ENCODE measurements around the gene DCXR.
A peak's percentile ranks its signal among the peaks of the same experiment; 100 is the strongest.

Gene DCXR

DNA sequence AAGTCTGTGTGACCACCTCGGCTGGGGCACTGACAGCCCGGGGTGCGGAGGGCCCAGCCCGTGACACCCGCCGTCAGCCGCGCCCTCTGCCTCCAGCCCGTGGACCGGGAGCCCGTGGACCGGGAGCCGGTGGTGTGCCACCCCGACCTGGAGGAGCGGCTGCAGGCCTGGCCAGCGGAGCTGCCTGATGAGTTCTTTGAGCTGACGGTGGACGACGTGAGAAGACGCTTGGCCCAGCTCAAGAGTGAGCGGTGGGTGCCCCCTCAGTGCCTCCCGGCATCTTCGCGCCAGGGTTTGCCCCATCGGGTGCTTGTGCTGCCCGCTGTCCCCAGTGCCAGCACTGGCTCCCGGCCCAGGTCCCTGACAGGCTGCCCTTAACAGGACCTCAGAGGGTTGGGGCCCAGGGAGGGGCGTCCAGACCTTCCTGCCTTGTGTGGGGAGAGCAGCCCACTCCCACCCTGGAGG is 28.5 kb downstream of the DCXR start:
- DNase-seq = no peak

DNA sequence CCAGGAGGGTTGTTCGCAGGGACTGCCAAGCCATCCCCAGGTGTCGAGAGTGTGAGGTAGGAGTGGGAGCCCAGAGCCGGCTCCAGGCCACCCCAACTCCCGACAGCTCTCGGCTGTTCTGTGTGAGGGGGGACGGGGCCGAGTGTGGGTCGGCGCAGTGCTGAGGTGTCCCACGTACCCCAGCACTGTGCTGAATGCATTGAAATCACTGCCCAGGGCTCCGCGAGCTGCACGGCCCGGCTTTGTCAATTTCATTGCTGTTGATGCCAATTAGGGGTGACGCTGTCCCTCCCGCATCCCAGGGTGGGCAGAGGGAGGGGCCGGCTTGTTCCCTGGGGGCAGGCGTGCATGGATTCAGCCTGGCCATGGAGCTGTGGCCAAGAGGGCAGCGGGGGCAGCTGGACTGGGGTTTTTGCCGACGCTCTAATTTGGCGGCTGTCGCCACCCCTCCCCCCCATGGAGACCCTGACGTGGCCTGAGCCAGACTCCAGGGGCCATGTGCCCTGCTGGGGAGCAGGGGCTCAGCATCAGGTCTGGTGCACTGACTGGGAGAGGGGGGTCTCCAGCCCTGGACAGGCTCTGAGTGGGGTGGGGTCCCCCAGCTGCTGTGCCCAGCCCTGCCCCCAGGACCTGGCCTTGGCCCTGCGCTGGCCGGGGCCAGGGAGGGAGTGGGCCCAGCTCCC is 29.1 kb downstream of the DCXR start:
- DNase-seq = no peak

DNA sequence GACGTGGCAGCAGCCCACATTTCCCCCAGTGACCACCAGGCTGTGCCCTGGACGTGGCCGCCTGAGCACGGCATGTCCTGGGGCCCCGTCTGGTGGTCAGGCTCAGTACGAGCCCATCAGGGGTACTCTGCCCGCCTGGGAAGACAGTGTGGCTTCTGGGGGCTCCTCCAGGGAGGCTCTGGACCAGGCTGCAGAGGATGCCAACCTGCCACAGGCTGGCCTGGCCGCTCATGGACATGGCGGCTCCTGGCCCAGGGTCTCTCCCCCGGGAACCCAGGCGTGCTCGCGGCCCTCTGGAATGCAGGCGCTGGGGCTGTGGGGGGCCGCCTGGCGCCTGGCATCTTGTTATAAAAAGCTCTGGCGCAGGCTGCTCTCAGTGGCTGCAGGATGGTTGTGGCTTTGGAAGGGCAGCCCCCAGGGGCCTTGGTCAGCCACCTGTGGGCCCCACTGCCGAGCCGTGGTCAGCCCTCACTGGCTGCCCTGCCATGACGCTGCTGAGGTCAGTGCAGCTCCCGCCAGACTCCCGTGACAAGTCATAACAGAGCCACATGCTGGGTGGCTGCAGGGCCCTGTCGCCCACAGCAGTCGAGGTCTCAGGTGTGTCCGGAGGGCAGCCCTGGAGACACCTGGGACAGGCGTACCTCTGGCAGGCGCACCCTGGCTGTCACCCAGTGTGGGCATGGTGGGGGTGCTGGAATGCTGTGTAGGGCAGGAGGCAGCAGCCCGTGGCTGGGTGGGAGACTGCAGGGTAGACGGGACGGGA is 29.8 kb downstream of the DCXR start:
- no peak for DNase-seq

DNA sequence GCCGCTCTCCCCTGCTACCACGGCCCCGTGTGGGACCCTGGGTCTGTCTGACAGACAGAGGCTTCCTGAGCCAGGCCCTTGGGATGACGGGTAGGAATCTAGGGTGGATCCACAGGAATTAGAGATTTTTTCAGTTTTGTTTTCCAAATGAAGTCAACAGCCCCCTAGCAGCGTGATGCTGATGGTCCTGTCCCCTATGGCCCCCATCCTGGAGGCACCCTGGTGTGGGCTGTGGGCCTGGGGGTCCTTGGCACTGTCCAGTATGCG is 30.3 kb downstream of the DCXR start:
- no peak for DNase-seq

DNA sequence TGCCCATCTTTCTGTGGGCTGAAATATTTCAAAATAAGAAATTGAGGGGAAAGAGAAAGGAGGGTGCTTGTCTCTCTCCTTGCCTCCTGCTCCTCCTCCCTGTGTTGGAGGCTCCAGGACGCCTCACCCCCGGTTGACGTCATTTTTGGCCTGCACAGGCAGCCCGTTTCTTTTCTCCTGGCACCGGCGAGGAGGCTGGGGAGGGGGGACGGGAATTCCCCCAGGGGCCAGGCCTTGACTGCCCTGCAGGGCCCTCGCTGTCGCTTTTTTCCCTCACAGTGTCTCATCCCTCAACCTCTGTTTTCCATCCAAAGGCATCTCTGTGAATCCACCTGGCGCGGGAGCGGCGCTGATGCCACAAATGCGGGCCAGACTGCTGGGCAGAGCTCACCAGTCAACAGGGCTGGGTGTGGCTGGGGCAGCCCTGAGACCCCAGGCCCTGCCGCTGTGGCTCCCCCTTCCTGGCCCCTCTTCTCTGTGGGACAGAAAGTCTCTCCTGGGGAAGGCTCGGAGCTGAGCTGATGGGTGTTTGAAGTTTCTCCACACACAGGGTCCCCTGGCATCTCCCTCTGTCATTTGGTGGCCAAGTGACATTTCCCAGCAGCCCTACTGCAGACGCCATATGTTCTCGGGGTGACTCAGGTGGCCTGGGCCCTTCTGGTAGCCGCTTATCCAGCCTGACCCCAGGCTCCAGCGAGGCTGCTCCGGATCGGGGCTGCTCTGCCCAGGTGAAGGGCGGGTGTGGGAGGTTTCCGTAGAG is 30.8 kb downstream of the DCXR start:
- no peak for DNase-seq

DNA sequence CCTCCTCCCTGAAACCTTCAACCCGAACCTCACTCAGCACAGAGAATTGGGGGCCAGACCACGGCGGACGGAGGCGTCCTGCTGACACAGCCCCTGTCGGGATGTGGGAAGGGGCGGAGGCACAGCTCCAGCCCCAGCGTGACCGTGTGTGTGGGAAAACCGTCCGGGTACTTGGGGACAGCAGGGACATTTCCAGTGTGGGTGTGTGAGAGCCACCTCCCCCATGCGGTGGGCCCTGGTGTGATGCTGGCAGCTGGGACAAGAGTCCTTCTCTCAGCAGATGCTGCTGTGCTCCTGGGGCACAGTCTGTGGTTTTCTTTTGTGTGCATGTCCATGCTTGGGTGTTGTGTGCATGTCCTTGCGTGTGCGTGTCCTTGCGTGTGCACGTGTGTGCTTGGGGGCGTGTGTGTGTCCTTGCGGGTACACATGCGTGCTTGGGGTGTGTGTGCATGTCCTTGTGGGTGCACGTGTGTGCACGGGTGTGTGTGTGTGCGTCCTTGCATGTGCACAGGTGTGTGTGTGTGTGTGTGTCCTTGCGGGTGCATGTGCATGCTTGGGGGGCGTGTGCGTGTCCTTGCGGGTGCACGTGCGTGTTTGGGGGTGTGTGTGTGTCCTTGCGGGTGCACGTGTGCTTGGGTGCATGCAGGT is 31.7 kb downstream of the DCXR start:
- no peak for DNase-seq

DNA sequence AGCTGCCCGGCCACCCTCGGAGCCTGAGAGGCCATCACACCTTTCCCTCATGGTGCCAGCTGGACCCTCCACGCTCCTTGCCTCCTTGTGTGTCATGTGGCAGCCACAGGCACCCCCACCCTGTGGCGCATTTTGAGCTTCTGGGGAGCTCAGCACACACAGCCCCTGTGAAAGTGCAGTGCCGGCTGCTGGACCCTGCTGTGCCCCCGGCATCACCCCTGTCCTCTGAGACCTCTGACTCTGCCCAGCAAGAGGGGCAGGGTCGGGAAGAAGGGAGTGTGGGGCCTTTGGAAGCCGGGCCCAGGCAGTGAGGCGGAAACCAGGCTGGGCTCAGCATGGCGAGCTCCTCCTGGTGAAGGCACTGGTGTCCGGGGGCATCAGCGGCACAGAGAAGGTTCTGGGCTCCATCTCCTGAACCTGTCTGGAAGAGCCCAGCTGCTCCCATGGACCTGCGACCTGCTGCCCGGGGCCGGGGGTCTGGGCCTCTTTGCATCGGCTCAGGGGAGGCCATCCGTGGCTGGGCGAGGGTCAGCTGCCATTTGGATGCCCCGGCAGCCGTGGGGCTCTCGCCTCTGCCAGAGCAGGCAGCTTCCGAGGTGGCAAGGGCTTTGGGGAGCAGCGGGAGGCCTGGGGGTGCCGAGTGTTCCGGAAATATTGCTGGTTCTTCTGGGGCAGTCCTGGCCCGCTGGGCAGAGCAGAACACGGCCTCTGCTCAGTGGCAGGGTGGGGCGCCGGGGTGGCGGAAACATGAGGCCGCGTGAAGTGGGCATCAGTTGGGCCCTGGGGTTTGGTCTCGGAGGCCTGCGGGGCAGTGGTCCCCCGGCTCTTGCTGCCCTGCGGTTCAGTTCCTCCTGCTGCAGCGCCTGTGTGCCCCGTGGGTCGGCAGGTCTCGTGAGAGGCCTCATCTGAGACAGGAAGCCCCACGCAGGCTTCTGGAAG is 32.7 kb downstream of the DCXR start:
- DNase-seq = no peak

DNA sequence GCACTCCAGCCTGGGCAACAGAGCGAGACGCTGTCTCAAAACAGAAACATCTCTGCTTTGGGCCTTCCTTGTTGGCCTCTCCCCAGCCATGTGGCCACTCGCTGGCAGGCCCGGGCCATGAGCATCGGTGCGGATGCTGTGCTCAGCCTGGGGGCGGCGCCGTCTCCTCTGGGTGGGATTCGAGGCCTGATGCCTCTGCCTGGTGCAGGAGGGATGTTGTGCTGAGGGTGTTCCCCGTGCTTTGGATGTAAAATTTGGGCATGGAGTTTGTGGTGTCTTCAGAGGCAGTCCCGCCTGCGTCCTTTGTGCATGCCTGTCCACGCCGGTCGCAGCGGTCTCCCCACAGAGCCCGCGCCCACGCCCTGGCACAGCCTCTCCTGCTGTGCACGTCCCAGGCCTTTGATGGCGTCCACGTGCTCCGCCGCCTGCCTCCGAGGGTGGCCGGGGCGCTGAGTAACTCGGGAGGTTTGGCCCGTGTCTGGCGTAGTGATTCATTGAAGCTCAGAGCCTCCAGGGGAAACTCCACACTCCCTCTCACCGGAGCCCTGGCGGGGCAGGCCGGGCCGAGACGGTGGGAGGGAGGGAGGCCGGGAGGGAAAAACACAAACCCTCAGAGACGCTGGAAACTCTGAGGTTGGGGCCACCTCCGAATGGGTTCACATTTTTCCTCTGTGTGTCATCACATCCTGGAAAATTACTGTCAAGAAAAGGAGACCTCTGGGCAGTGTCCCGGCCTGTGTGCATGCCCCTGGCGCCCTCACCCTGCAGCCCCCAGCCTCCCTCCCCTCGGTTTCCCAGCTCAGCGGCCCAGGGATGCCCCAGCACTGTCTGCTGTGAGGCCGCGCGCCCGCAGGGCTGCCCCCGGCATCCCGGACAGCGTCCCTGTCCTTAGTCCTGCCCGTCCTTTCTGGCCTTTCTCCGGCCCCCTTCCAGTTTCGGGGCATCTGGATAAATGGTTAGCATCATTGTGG is 33.8 kb downstream of the DCXR start:
- DNase-seq = peak in 1 of 2 experiments; percentile 32

DNA sequence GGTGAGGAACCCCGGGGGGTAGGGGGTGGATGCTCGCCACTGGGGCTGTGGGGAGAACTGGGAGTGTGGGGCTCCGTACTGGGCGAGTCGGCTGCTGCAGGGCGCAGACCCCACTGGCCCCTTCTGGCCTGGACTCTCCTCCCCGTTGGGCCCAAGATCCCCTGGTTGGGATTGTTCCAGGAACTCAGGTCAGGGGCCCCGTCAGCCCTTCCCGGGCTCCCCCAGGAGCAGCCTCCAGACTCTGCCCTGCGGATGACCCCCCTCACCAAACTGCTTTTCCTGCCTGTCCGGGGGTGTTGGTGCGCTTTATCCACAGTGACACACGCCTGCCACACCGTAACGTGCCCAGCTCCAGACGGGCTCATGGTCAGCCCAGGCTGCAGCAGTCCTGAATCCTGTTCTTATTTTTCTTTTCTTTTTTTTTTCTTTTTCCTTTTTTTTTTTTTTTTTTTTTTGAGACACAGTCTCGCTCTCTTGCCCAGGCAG is 35.9 kb downstream of the DCXR start:
- DNase-seq = no peak

DNA sequence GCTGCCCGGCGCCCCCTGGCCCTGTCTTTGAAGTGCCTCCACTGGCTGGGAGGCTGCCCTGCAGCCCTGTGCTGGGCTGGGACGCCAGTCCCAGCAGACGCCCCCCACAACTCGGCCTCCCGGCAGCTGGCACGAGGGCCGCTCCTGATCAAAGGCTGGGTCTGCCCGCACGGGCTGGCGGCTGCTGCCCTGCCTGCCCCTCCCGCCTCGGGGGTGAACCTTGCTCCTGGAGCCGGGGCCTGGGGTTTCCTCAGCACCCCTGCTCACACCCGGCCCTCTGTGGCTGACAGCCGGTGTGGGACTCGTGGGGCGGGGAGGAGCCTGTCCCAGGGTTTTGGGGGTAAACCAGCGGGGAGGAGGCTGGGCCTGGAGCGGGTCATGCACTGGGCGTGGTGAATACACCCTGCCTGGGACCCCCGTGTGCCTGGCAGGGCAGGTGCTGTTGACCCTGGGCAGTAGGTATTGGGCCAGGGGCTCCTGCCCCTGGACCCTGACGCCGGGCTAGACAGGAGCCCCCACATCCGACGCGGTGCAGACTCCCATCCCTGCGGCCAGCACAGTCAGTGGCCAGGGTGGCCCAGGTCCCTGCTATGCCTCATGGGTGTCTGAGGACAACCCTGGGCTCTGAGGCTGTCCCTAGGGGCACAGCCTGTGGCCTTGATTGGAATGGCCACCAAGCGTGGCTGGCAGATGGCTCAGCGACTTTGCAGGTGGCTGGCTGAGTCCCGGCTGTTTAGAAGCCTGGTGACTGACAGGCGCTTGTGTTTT is 36.5 kb downstream of the DCXR start:
- DNase-seq = no peak

DNA sequence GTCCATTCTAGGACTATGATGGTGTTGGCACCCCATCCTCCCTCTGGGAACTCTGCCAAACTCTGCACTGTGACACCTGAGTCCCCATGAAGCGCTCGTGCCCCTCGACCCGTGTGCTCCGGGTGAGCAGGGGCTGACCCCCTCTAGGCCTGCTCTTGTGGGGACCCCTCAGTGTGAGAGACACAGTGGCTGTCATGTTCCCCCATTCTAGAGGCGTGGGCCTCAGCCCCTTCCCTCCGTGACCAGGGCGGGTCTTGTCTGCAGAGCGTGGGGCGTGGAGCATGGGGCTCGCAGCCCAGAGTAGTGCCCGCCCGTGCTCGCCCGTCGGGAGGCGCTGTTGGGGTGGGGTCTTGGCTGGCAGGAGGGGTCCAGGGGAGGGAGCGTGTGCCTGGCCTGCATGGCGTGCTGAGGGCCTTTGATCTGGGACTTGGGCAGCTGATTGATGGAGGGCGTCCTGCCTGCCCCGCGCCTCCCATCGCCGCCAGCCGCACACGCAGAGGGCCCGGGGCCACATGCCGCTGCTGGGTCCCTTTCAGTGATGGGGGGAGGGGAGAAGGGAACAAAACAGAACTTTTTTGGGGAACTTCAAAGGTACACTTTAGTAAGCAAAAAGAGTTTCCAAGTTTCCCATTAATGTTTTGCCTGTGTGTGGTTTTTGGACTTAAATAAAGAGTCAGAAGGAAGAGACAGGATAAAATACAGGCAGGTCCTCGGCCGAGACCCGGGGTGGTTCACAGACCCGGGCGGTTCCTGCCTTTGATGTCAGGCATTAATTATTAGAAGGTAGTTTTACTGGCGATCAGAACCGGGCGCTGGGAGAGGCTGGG is 37.3 kb downstream of the DCXR start:
- no peak for DNase-seq

DNA sequence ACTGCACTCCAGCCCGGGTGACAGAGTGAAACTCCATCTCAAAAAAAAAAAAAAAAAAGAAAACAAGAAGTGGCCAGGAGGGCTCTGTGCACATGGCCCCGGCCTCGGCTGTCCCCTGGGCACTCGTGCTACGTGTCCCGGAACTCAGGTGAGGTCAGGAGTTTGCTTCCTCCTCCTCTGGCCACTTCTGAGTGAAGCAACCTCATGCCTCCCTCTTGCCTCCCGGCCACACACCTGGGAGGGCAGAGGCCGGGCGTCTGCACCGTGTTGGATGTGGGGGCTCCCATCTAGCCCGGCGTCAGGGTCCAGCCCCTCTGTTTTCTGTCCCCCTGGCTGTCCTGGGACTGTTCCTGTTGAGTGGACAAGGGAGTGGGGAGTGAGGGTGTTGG is 37.9 kb downstream of the DCXR start:
- DNase-seq = no peak

DNA sequence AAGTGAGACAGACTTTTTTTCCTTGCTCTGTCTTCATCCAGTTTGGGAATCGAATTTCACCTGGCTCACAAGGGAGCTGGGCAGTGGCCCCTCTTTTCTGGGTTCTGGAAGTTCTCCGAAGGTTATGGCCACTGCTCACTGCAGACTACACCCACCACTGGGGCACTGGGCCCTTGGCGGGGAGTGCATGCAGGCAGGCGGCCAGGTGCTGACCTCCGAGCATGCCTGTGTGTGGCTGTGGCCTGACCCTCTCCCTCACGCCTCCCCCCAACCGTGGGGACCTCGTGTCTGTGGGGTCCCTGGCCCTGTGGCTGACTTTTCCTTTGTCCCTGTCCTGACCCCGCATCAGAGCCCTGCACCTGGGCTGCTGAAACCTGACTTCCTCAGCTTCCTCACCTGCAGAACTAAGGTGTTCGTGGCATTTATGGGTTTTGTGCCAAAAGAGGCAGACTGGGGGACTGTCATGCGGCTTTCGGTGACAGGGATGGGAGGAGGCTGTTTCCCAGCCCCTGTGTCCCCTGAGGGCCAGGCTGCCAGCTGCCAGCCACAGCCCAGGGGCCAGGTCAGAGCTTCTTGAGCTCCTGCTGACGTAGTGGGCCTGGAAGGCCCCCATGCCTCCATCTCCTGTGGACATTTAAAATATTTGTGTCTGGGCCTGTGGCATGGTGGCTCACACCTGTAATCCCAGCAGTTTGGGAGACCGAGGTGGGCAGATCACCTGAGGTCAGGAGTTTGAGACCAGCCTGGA is 38.6 kb downstream of the DCXR start:
- no peak for DNase-seq

DNA sequence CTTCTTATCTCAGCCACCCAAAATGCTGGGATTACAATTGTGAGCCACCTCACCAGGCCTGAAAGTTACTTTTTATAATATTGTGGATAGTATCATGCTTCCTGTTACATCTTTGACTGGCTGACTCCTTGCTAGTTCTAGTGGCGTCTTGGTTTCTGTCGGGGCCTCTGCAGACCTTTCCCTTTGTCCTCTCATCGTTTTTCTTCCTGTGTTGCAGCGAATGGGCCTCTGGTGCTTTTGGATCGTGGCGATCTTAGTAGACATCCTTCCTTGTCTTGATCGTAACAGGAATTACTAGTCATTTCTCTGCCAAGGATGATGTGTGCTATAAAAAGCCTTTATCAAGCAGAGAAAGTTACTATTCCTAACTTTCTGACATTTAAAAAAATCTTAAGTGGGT is 39.3 kb downstream of the DCXR start:
- no peak for DNase-seq

DNA sequence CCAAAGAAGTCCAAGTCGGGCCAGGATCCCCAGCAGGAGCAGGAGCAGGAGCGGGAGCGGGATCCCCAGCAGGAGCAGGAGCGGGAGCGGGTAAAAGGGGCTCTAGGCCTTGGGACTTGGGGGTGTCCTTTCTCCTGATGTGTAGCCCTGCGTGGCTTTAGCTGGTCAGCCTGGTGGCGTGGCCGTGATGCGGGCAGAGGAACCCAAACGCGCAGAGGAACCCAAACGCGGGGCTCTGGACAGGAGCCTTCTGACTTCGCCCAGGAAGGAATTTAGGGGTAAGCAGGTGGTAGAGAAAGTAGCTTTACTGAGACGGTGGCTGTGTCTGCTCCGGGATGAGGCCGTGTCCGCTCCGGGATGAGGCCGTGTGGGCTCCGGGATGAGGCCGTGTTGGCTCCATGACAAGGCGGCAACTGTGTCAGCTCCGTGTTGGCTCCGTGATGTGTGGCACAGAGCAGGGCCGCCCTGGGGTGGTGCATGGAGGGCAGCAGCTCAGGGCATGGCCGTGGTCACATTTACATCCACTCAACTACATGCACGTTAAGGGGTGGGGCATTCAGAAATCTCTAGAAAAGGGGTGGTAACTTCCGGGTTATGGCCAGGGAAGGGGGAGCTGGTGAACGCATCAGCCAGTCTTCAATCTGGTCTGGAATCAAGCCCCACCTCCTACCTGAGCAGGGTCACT is 40.6 kb downstream of the DCXR start:
- no peak for DNase-seq

DNA sequence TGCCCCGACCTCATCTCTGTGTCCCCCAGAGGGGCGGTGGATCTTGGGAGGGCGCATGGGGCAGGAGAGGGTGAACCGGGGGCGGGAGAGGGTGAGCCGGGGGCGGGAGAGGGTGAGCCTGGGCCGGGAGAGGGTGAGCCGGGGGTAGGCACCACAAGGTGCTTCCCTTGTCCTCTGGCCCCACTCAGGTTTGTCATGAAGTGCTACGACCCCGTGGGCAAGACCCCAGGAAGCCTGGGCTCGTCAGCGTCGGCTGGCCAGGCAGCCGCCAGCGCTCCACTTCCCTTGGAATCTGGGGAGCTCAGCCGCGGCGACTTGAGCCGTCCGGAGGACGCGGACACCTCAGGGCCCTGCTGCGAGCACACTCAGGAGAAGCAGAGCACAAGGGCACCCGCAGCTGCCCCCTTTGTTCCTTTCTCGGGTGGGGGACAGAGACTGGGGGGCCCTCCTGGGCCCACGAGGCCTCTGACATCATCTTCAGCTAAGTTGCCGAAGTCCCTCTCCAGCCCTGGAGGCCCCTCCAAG is 41.2 kb downstream of the DCXR start:
- no peak for DNase-seq

DNA sequence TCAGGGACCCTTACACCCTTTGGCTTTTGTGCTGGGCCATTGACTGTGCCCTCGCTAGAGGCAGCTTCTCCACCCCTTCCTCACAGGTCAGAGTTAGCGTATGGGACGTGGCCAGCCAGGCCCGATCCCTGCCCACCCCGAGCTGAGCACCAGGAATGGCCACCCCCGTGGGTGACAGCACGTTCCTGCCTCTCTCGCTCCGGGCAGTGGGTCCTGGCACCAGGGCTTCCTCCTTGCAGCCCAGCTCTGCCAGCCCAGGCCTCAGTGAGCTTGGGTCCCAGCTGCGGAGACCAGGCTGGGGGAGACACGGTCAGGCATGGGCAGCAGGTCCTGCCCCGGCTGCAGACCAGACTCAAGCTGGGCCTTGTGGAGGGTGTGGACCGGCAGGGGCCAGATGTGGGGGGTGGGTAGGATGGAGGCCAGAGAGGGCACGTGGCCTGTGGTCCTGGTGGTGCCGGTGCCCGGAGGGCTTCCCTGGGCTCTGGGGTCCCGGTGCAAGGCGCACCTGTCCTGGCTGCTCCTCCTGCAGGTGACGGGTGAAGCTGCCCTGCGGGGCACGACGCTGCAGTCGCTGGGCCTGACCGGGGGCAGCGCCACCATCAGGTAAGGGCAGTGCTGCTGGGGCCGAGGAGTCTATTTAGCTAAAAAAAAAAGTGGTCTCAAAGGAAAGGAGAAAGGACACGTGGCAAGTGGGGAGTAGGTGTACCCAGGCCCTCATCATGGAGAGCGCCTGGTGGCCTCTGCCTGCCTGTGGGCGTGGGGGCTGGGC is 41.9 kb downstream of the DCXR start:
- no peak for DNase-seq

Data from stimulated activated CD4-positive, alpha-beta T cell treated with anti-CD3 and anti-CD28 coated beads, Interleukin-4, amount 100 ng/mL, for 4 hours (primary cell).